GM12878 (cell line): ENCODE measurements around the gene ZNF397. TPM values are rescaled to one million over a fixed set of nuclear protein-coding genes. Genes with fewer than 3 reads are reported as not detected.

Experiments
- CEBPB ChIP-seq, 2 experiments: fragments of 150-350 bp in 1 of 2; IDR thresholded peaks; 2 replicates each; pipeline ENCODE4 v1.6.1; 2012 to 2014; ENCODE audit warnings: low read depth in 2 of 2, low read length in 2 of 2, borderline replicate concordance in 1 of 2, inconsistent platforms in 1 of 2
- CREM ChIP-seq: IDR thresholded peaks from 2 replicates; pipeline ENCODE4 v1.6.1; 2014; ENCODE audit warnings: antibody characterized with exemption, low read depth
- DPF2 ChIP-seq: fragments of 450-650 bp; IDR thresholded peaks from 2 replicates; pipeline ENCODE4 v1.6.1; 2017; ENCODE audit warnings: mild to moderate bottlenecking
- E4F1 ChIP-seq: fragments of 450-650 bp; IDR thresholded peaks from 2 replicates; pipeline ENCODE4 v1.6.1; 2018; ENCODE audit warnings: borderline replicate concordance, mild to moderate bottlenecking; ENCODE audit not compliant: partially characterized antibody
- GABPA ChIP-seq: IDR thresholded peaks from 2 replicates; pipeline ENCODE4 v1.6.1; 2014; ENCODE audit warnings: antibody characterized with exemption, low read depth, mild to moderate bottlenecking, inconsistent platforms
- HSF1 ChIP-seq: fragments of 150-350 bp; IDR thresholded peaks from 2 replicates; pipeline ENCODE4 v1.6.1; 2014; ENCODE audit warnings: mild to moderate bottlenecking, low read depth, low read length
- NBN ChIP-seq: fragments of 450-650 bp; IDR thresholded peaks from 2 replicates; pipeline ENCODE4 v1.6.1; 2016
- NFYB ChIP-seq: IDR thresholded peaks from 2 replicates; pipeline ENCODE4 v1.6.1; 2011; ENCODE audit warnings: low read depth, mild to moderate bottlenecking, low read length, improper control_type of control experiment, moderate library complexity; ENCODE audit not compliant: insufficient read depth
- PKNOX1 ChIP-seq: fragments of 450-650 bp; IDR thresholded peaks from 2 replicates; pipeline ENCODE4 v1.6.1; 2016; ENCODE audit warnings: mild to moderate bottlenecking
- POLR2AphosphoS2 ChIP-seq: IDR thresholded peaks from 2 replicates; pipeline ENCODE4 v1.6.1; 2011; ENCODE audit warnings: low read depth, mild to moderate bottlenecking, low read length, improper control_type of control experiment, moderate library complexity
- POU2F2 ChIP-seq: IDR thresholded peaks from 3 replicates; pipeline ENCODE4 v1.6.1; 2011; ENCODE audit warnings: low read depth, mild to moderate bottlenecking, low read length, borderline replicate concordance
- RAD51 ChIP-seq: fragments of 450-650 bp; IDR thresholded peaks from 2 replicates; pipeline ENCODE4 v1.6.1; 2016; ENCODE audit warnings: moderate library complexity, mild to moderate bottlenecking, inconsistent platforms
- RBBP5 ChIP-seq: fragments of 200-600 bp; sonication (generic); conservative IDR thresholded peaks from 2 replicates; pipeline ENCODE4 v1.6.1; 2016
- SMAD1 ChIP-seq: fragments of 450-650 bp; IDR thresholded peaks from 2 replicates; pipeline ENCODE4 v1.6.1; 2018; ENCODE audit warnings: mild to moderate bottlenecking, low read depth; ENCODE audit not compliant: partially characterized antibody
- STAT1 ChIP-seq: fragments of 450-650 bp; conservative IDR thresholded peaks from 2 replicates; pipeline ENCODE4 v1.6.1; 2014; ENCODE audit warnings: antibody characterized with exemption, mild to moderate bottlenecking
- ZBTB11 ChIP-seq: fragments of 450-650 bp; formaldehyde crosslinking; IDR thresholded peaks from 2 replicates; pipeline ENCODE4 v1.5.0; 2022; ENCODE audit warnings: mild to moderate bottlenecking, missing genetic modification characterization
- polyA plus RNA-seq, 11 experiments: library from polyadenylated mRNA; depleted of rRNA in 4 of 11; unstranded in 6 of 11; stranded (reverse) in 5 of 11; fragments of >200 nt; fragmentation: Nextera tagmentation in 4 of 11; fragmentation: Illumina TruSeq in 1 of 11; extraction: Ambion mirVana in 4 of 11; extraction: Trizol in 1 of 11; gene quantifications; 1 replicate in 1 of 11; 2 replicates in 10 of 11; pipeline versions ENCODE4 v1.2.1 to v1.2.3, GENCODE V29; 2011 to 2016; ENCODE audit warnings: inconsistent platforms in 2 of 11, missing spikeins in 2 of 11, low read depth in 1 of 11
- total RNA-seq, 4 experiments: library from RNA; depleted of rRNA in 3 of 4; stranded (reverse); fragments of >200 nt in 3 of 4; fragmentation: Illumina TruSeq in 1 of 4; extraction: Trizol in 1 of 4; gene quantifications; 2 replicates each; pipeline versions ENCODE4 v1.2.1 to v1.2.3, GENCODE V29; 2013 to 2021
- TF ChIP-seq, protein P1 (sequence below): fragments of 450-650 bp; IDR thresholded peaks from 2 replicates; pipeline ENCODE4 v1.6.1; 2017; ENCODE audit warnings: mild to moderate bottlenecking, moderate library complexity

The ZNF397 gene
- total and polyA plus RNA-seq, 10 of the 15 experiments (the other 5 are each of a cell fraction or from before 2014, with no cell fraction given) = 5.2 to 13.3 (median 10.8) TPM

DNA sequence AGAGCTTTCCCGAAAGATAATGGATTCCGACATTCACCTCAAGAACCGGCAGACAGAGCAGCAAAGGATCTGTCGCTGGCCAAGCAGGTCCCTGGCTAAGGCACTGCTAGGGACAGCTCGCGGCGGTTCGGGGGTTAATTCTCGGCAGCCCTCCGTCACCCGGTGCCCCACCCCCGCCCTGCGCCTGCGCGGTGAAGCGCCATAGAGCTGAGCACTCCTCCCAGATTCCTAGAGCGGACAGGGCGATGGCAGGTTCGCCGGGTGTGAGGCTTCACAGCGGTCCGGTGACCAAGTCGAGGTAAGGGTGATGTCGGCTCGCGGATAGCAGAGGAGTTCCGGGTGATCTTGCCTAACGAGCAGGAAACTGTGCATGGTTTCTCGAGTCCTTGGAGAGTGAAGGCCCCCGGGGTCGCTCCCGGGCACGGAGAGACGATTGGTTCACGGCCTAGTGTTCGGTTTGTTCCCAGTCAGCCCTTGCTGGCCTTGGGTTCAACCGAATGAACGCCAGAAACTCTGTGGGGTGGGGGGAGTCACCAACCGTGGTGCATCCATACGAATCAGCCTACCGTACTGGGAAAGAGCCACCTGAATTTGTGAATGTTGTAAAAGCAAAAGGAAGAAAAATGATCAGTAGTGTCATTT is 49.4 kb downstream of the ZNF397 start, which contains the start of gene ZSCAN30 (continued):
- TF ChIP-seq ZBTB11 (CRISPR knock-in tag) (no peak), CEBPB (IDR thresholded peaks at IDR 0.05; ENCODE audit: borderline replicate concordance in 1 of 2, low read depth in 2 of 2, low read length in 2 of 2) (no peak), E4F1 (peak; percentile 26), SMAD1 (no peak), NBN (peak; percentile 97), HSF1 (no peak), STAT1 (no peak; the same call in 1 of the 2 replicates), RAD51 (0 out of 2 replicates have a peak, but pooled peaks have one; percentile 33), PKNOX1 (peak; percentile 31; the same call in 1 of the 2 replicates), NFYB (0 out of 2 replicates have a peak, but pooled peaks have one; percentile 4), GABPA (0 out of 2 replicates have a peak, but pooled peaks have one; percentile 43), POU2F2 (peak; percentile 90; the same call in 2 of the 3 replicates), POLR2AphosphoS2 (peak; percentile 72), CREM (peak; percentile 88), DPF2 (0 out of 2 replicates have a peak, but pooled peaks have one; percentile 66), RBBP5 (no peak)
- TF ChIP-seq, protein P1, sequence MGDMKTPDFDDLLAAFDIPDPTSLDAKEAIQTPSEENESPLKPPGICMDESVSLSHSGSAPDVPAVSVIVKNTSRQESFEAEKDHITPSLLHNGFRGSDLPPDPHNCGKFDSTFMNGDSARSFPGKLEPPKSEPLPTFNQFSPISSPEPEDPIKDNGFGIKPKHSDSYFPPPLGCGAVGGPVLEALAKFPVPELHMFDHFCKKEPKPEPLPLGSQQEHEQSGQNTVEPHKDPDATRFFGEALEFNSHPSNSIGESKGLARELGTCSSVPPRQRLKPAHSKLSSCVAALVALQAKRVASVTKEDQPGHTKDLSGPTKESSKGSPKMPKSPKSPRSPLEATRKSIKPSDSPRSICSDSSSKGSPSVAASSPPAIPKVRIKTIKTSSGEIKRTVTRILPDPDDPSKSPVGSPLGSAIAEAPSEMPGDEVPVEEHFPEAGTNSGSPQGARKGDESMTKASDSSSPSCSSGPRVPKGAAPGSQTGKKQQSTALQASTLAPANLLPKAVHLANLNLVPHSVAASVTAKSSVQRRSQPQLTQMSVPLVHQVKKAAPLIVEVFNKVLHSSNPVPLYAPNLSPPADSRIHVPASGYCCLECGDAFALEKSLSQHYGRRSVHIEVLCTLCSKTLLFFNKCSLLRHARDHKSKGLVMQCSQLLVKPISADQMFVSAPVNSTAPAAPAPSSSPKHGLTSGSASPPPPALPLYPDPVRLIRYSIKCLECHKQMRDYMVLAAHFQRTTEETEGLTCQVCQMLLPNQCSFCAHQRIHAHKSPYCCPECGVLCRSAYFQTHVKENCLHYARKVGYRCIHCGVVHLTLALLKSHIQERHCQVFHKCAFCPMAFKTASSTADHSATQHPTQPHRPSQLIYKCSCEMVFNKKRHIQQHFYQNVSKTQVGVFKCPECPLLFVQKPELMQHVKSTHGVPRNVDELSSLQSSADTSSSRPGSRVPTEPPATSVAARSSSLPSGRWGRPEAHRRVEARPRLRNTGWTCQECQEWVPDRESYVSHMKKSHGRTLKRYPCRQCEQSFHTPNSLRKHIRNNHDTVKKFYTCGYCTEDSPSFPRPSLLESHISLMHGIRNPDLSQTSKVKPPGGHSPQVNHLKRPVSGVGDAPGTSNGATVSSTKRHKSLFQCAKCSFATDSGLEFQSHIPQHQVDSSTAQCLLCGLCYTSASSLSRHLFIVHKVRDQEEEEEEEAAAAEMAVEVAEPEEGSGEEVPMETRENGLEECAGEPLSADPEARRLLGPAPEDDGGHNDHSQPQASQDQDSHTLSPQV = peak; percentile 80; the same call in 1 of the 2 replicates
